ENCODE measurements around the gene RNF114.
A peak's percentile ranks its signal among the peaks of the same experiment; 100 is the strongest.

RNF114 gene

GRCh38 chr20:49909499-49910339 lies 26.5 kb upstream of the RNF114 start:
- TF ChIP-seq ZNF274 (IDR thresholded peaks at IDR 0.05; ENCODE audit: low read depth, low read length) = no peak
- H3K4me3 ChIP-seq (ENCODE audit: low read length) = no peak overlapping the region

GRCh38 chr20:49910340-49910706 lies 25.9 kb upstream of the RNF114 start:
- no peak overlapping the region for H3K4me3 ChIP-seq (ENCODE audit: low read length)
- TF ChIP-seq ZNF274 (IDR thresholded peaks at IDR 0.05; ENCODE audit: low read depth, low read length) = no peak

GRCh38 chr20:49913399-49914047 lies 22.7 kb upstream of the RNF114 start:
- TF ChIP-seq ZNF274 (IDR thresholded peaks at IDR 0.05; ENCODE audit: low read depth, low read length) = no peak
- peak overlapping the region; percentile 61; the same call in 1 of the 2 replicates for H3K4me3 ChIP-seq (ENCODE audit: low read length)

- TF ChIP-seq ZNF274 (IDR thresholded peaks at IDR 0.05; ENCODE audit: low read depth, low read length) = no peak
- peak overlapping the region; percentile 61 for H3K4me3 ChIP-seq (ENCODE audit: low read length)
Observed at GRCh38 chr20:49914310-49915117, 21.7 kb upstream of the RNF114 start.

GRCh38 chr20:49915118-49915379 lies 21.1 kb upstream of the RNF114 start:
- no peak for TF ChIP-seq ZNF274 (IDR thresholded peaks at IDR 0.05; ENCODE audit: low read depth, low read length)
- H3K4me3 ChIP-seq (ENCODE audit: low read length) = peak overlapping the region; percentile 61

GRCh38 chr20:49915380-49916145 lies 20.6 kb upstream of the RNF114 start, which contains the start of gene SPATA2:
TSS of gene SPATA2 (minus strand) at chr20:49915529. CDS start at chr20:49908490, 7,039 bp downstream.
- peak within 1 kb of the TSS; percentile 61 for H3K4me3 ChIP-seq (ENCODE audit: low read length)
- TF ChIP-seq ZNF274 (IDR thresholded peaks at IDR 0.05; ENCODE audit: low read depth, low read length) = no peak

GRCh38 chr20:49916146-49917002 lies 19.8 kb upstream of the RNF114 start:
- no peak for TF ChIP-seq ZNF274 (IDR thresholded peaks at IDR 0.05; ENCODE audit: low read depth, low read length)
- peak overlapping the region; percentile 61 for H3K4me3 ChIP-seq (ENCODE audit: low read length)

GRCh38 chr20:49918446-49918845 lies 17.8 kb upstream of the RNF114 start:
- H3K4me3 ChIP-seq (ENCODE audit: low read length) = no peak overlapping the region
- no peak for TF ChIP-seq ZNF274 (IDR thresholded peaks at IDR 0.05; ENCODE audit: low read depth, low read length)

GRCh38 chr20:49919009-49919408 lies 17.2 kb upstream of the RNF114 start:
- no peak overlapping the region for H3K4me3 ChIP-seq (ENCODE audit: low read length)
- TF ChIP-seq ZNF274 (IDR thresholded peaks at IDR 0.05; ENCODE audit: low read depth, low read length) = no peak

GRCh38 chr20:49919461-49919860 lies 16.7 kb upstream of the RNF114 start:
- no peak for TF ChIP-seq ZNF274 (IDR thresholded peaks at IDR 0.05; ENCODE audit: low read depth, low read length)
- no peak overlapping the region for H3K4me3 ChIP-seq (ENCODE audit: low read length)

GRCh38 chr20:49924247-49924646 lies 11.9 kb upstream of the RNF114 start:
- no peak for TF ChIP-seq ZNF274 (IDR thresholded peaks at IDR 0.05; ENCODE audit: low read depth, low read length)

GRCh38 chr20:49925901-49926454 lies 10.2 kb upstream of the RNF114 start:
- no peak overlapping the region for H3K4me3 ChIP-seq (ENCODE audit: low read length)
- TF ChIP-seq ZNF274 (IDR thresholded peaks at IDR 0.05; ENCODE audit: low read depth, low read length) = no peak

More at GRCh38 chr20:49924247-49924646, 11.9 kb upstream of the RNF114 start:
- no peak overlapping the region for H3K4me3 ChIP-seq (ENCODE audit: low read length)
